IPS-18c (cell line): ENCODE measurements around the gene NKAIN2.

ENCODE experiments used
- H3K4me3 ChIP-seq: 2 replicates; pipeline ENCODE4 v1.7.0; 2013; ENCODE audit warnings: low read depth, mild to moderate bottlenecking, low read length, moderate library complexity; ENCODE audit not compliant: insufficient read depth
- H3K9me3 ChIP-seq: one replicate; pipeline ENCODE4 v1.6.1; 2013; ENCODE audit warnings: mild to moderate bottlenecking, low read length, moderate library complexity; ENCODE audit not compliant: control insufficient read depth, insufficient read depth

NKAIN2 gene

DNA sequence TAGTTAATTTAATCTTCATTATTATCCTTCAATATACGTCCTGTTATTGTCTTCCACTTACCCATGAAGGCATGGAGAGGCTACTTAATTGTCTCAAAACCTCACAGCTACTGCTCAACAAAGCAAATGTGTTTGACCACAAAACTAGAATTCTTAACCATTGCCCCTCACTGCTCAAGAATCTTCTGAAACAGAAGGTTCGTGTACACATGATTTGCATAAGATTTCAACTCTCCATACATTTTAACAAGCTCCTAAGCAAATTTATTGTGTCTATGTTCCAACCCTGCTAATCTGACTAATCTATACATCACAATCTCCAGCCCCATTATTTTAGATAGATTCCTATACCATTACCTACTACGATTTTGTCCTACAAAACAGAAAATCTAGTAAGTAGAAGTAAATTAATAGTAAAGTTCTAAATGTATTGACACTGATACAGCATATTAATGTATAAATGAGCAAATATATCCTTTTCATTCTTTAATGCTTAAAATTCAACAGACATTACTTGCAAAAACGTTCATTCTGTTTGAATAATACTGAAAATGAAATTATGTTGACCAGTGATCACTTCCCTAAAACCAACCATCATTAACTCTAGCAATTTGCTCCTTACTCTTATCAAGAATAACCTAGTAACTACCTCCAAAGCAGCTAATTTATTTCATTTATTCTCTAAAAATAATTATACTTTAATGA lies 1068.8 kb downstream of the NKAIN2 start:
- no peak overlapping the region for H3K4me3 ChIP-seq
- H3K9me3 ChIP-seq: no peaks in the 10 kb centered on the region

DNA sequence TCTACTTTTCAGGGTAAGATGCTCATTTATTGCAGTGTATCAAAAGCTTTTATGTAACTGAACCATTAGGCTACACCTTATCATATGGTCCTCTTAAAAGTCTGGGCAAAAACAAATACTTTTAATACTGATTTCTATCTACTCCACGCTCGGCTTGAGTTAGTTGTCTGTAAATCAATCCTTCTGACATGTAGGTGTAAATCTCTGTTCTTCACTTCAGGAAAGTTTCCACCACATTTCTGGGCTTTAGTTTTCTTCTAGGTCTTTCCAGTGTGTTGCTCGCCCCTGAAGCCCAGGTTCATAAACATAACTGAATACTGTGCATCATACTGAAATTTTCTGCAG lies 1069.4 kb downstream of the NKAIN2 start:
- no peak overlapping the region for H3K4me3 ChIP-seq
- H3K9me3 ChIP-seq: no peaks in the 10 kb centered on the region
